Measurements from ENCODE around the gene TMEM203. TPM values are rescaled to one million over a fixed set of nuclear protein-coding genes. Genes with fewer than 3 reads are reported as not detected.

Gene TMEM203
- total RNA-seq, 2 donors from 2014 or later = 34.0 to 39.5 TPM

- Mint-ChIP-seq H3K4me3 (peak overlapping the region; percentile 46), H3K9me3 (no peaks in the 10 kb centered on the region), H3K27ac (no peak overlapping the region), H3K4me1 (no peaks in the 10 kb centered on the region), H3K27me3 (ENCODE audit: insufficient read depth) (peaks cover 86% of the 10 kb centered on the region), H3K36me3 (ENCODE audit: low read depth) (no peaks in the 10 kb centered on the region)
- no peaks in the 10 kb centered on the region for H3K36me3 ChIP-seq (ENCODE audit: control insufficient read depth, insufficient read depth, low read length)
- 3% methylated on average over 22 to 36 of the region's 36 CpGs for WGBS, 2 experiments (ENCODE audit: insufficient coverage in 1 of 2, insufficient read length in 1 of 2)
- no peaks in the 10 kb centered on the region for H3K4me1 ChIP-seq (ENCODE audit: control insufficient read depth, insufficient read depth, low read length)
- H3K9me3 ChIP-seq (ENCODE audit: control insufficient read depth, low read length) = no peaks in the 10 kb centered on the region
- H3K9ac ChIP-seq (ENCODE audit: extremely low read depth, low read length, poor library complexity, severe bottlenecking) = no peak overlapping the region
- peak; percentile 67 for DNase-seq
- no peak overlapping the region for H3K27ac ChIP-seq (ENCODE audit: low read depth, low read length)
- no peak for TF ChIP-seq CTCF (conservative IDR thresholded peaks at IDR 0.05)
- peaks cover 98% of the 10 kb centered on the region for H3K27me3 ChIP-seq (ENCODE audit: control insufficient read depth, insufficient read depth, low read length, poor library complexity, severe bottlenecking)
- H3K4me3 ChIP-seq (ENCODE audit: low read length) = peak overlapping the region; percentile 65
These were observed 36.9 kb downstream of the TMEM203 start for GRCh38 chr9:137168573-137168903.

GRCh38 chr9:137167747-137168572 is 37.5 kb downstream of the TMEM203 start:
- Histone ChIP-seq H3K36me3 (ENCODE audit: control insufficient read depth, insufficient read depth, low read length) (no peaks in the 10 kb centered on the region), H3K9me3 (ENCODE audit: control insufficient read depth, low read length) (no peaks in the 10 kb centered on the region), H3K4me1 (ENCODE audit: control insufficient read depth, insufficient read depth, low read length) (no peaks in the 10 kb centered on the region), H3K27ac (ENCODE audit: low read depth, low read length) (no peak overlapping the region), H3K9ac (ENCODE audit: extremely low read depth, low read length, poor library complexity, severe bottlenecking) (no peak overlapping the region), H3K27me3 (ENCODE audit: control insufficient read depth, insufficient read depth, low read length, poor library complexity, severe bottlenecking) (peaks cover 99% of the 10 kb centered on the region), H3K4me3 (ENCODE audit: low read length) (no peak overlapping the region)
- H3K4me3 Mint-ChIP-seq = peak overlapping the region; percentile 46
- no peaks in the 10 kb centered on the region for H3K4me1 Mint-ChIP-seq
- 15 to 17% methylated on average over 19 to 57 of the region's 57 CpGs for WGBS, 2 experiments (ENCODE audit: insufficient coverage in 1 of 2, insufficient read length in 1 of 2)
- TF ChIP-seq CTCF (conservative IDR thresholded peaks at IDR 0.05) = no peak
- peak; percentile 81 for DNase-seq
- H3K36me3 Mint-ChIP-seq (ENCODE audit: low read depth) = no peaks in the 10 kb centered on the region
- H3K27ac Mint-ChIP-seq = no peak overlapping the region
- H3K27me3 Mint-ChIP-seq (ENCODE audit: insufficient read depth) = peaks cover 86% of the 10 kb centered on the region
- H3K9me3 Mint-ChIP-seq = no peaks in the 10 kb centered on the region

GRCh38 chr9:137167277-137167746 is 38.1 kb downstream of the TMEM203 start:
- 36 to 48% methylated on average over 10 to 44 of the region's 44 CpGs for WGBS, 2 experiments (ENCODE audit: insufficient coverage in 1 of 2, insufficient read length in 1 of 2)
- Histone ChIP-seq H3K4me1 (ENCODE audit: control insufficient read depth, insufficient read depth, low read length) (no peaks in the 10 kb centered on the region), H3K36me3 (ENCODE audit: control insufficient read depth, insufficient read depth, low read length) (no peaks in the 10 kb centered on the region), H3K27ac (ENCODE audit: low read depth, low read length) (no peak overlapping the region), H3K9me3 (ENCODE audit: control insufficient read depth, low read length) (no peaks in the 10 kb centered on the region), H3K27me3 (ENCODE audit: control insufficient read depth, insufficient read depth, low read length, poor library complexity, severe bottlenecking) (peaks cover 100% of the 10 kb centered on the region), H3K9ac (ENCODE audit: extremely low read depth, low read length, poor library complexity, severe bottlenecking) (no peak overlapping the region), H3K4me3 (ENCODE audit: low read length) (no peak overlapping the region)
- Mint-ChIP-seq H3K36me3 (ENCODE audit: low read depth) (no peaks in the 10 kb centered on the region), H3K4me1 (no peaks in the 10 kb centered on the region), H3K9me3 (no peaks in the 10 kb centered on the region), H3K27ac (no peak overlapping the region), H3K4me3 (no peak overlapping the region), H3K27me3 (ENCODE audit: insufficient read depth) (peaks cover 88% of the 10 kb centered on the region)
- DNase-seq = no peak
- no peak for TF ChIP-seq CTCF (conservative IDR thresholded peaks at IDR 0.05)
